Panc1 (cell line): Measurements from ENCODE around the gene GFRA1. TPM values are rescaled to one million over a fixed set of nuclear protein-coding genes. Genes with fewer than 3 reads are reported as not detected.

Source experiments
- ATAC-seq: fragments of 200-7000 bp; cut with Tn5 transposase; 2 replicates; pipeline ENCODE4 v1.9.1; 2020; ENCODE audit warnings: mild to moderate bottlenecking, moderate library complexity
- BruUV-seq: library from RNA; stranded (reverse); fragments of 400-500 nt; replicated peaks from 2 replicates; lab custom pipeline; 2021; lab: Mats Ljungman, UMichigan
- CTCF ChIA-PET: fragments of 300-600 bp; sonication (Branson Sonifier 250); formaldehyde crosslinking; loops from one replicate; lab custom pipeline; 2022; ENCODE audit warnings: antibody characterized with exemption; lab: Charles Lee
- POLR2A ChIA-PET: fragments of 300-600 bp; sonication (Branson Sonifier 250); formaldehyde crosslinking; loops from one replicate; lab custom pipeline; 2022; ENCODE audit warnings: antibody characterized with exemption; lab: Charles Lee
- DNase-seq: peaks from one replicate; pipeline ENCODE4 v3.0.0-alpha.2; 2010; ENCODE audit warnings: low read depth, low spot score
- H3K27ac ChIP-seq: 2 replicates; pipeline ENCODE4 v1.5.1; 2011; ENCODE audit warnings: mild to moderate bottlenecking, low read length, inconsistent platforms
- H3K27me3 ChIP-seq: fragments of 200-500 bp; sonication (Bioruptor generic); 2 replicates; pipeline ENCODE4 v1.6.0; 2014; ENCODE audit warnings: low read length, inconsistent platforms; ENCODE audit not compliant: control insufficient read depth, insufficient read depth
- H3K36me3 ChIP-seq: fragments of 200-500 bp; sonication (Bioruptor generic); 2 replicates; pipeline ENCODE4 v1.5.1; 2014; ENCODE audit warnings: inconsistent platforms, mild to moderate bottlenecking, low read length, moderate library complexity; ENCODE audit not compliant: control insufficient read depth, insufficient read depth
- H3K4me1 ChIP-seq: 2 replicates; pipeline ENCODE4 v1.5.1; 2011; ENCODE audit warnings: inconsistent platforms, mild to moderate bottlenecking, low read length, moderate library complexity; ENCODE audit not compliant: control insufficient read depth, insufficient read depth
- H3K4me3 ChIP-seq, 2 experiments: 2 replicates each; pipeline ENCODE4 v1.5.1; 2011 to 2012; ENCODE audit warnings: low read depth in 2 of 2, low read length in 2 of 2, mild to moderate bottlenecking in 2 of 2, inconsistent platforms in 1 of 2, moderate library complexity in 1 of 2
- H3K9me3 ChIP-seq: fragments of 200-500 bp; sonication (Bioruptor generic); 2 replicates; pipeline ENCODE4 v1.5.1; 2014; ENCODE audit warnings: low read depth, mild to moderate bottlenecking, inconsistent platforms, low read length, moderate library complexity; ENCODE audit not compliant: control insufficient read depth, insufficient read depth
- CTCF ChIP-seq: fragments of 450-650 bp; IDR thresholded peaks from 2 replicates; pipeline ENCODE4 v1.5.1; 2017; ENCODE audit warnings: mild to moderate bottlenecking
- POLR2AphosphoS5 ChIP-seq: IDR thresholded peaks from 2 replicates; pipeline ENCODE4 v1.6.1; 2012; ENCODE audit warnings: mild to moderate bottlenecking, low read depth, low read length, moderate library complexity
- SIN3A ChIP-seq: IDR thresholded peaks from 2 replicates; pipeline ENCODE4 v1.6.1; 2012; ENCODE audit warnings: low read depth, mild to moderate bottlenecking, low read length, moderate library complexity, borderline replicate concordance; ENCODE audit not compliant: insufficient read depth
- TCF7L2 ChIP-seq: IDR thresholded peaks from 2 replicates; pipeline ENCODE4 v1.6.1; 2011; ENCODE audit warnings: mild to moderate bottlenecking, low read depth, low read length, inconsistent platforms
- in situ Hi-C: cut with HindIII; loops from 2 replicates; pipeline ENCODE4 v1.10.0; 2016; ENCODE audit warnings: low sequenced_read_pairs, low pct_unique_long_range_greater_than_20kb
- intact Hi-C: fragments of 100-400 bp; cut with micrococcal nuclease; formaldehyde crosslinking; loops from one replicate; pipeline ENCODE4 v1.10.0; 2022; ENCODE audit not compliant: unreplicated experiment
- total RNA-seq: library from RNA; stranded (reverse); gene quantifications from one replicate; pipeline ENCODE4 v1.2.1, GENCODE V29; 2021; ENCODE audit not compliant: unreplicated experiment
- TF ChIP-seq, protein P1 (sequence below), 2 experiments: IDR thresholded peaks; 2 replicates each; pipeline ENCODE4 v1.6.1; 2011 to 2012; ENCODE audit warnings: low read depth in 2 of 2, control low read depth in 1 of 2, low read length in 1 of 2, mild to moderate bottlenecking in 1 of 2, moderate library complexity in 1 of 2; ENCODE audit not compliant: insufficient read depth in 1 of 2

Gene GFRA1
- total RNA-seq, 1 experiment from 2014 or later, result 0.10 TPM

DNA sequence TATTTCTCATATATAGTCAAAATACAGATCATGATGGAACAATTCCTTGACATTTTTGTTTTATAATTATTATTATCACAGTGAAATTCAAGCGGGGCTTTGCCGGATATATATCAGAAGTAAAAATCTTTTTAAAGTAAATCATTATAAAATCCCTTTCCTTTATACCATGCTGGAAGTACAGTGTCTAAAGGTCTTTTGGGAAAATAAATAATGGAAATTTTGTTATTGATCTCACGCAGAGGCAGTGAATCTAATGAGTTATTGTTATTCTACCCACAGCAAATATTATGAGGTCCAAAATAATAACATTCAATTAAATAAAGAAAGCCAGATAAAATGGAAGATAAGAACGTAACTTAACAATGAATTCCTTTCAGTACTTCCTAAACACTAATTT lies 33.8 kb downstream of the GFRA1 start:
- H3K9me3 ChIP-seq, result no peaks in the 10 kb centered on the region
- intact Hi-C loops (no loop called here), in situ Hi-C loops (no loop called here)
- POLR2A ChIA-PET, result no interaction called here
- no peaks in the 10 kb centered on the region for H3K36me3 ChIP-seq
- no peaks in the 10 kb centered on the region for H3K4me1 ChIP-seq
- peaks cover 3% of the 10 kb centered on the region; the same call in 1 of the 2 replicates for H3K27me3 ChIP-seq
- DNase-seq (no peak), ATAC-seq (no peak)
- no peak overlapping the region for H3K4me3 ChIP-seq
- no TSS peak for BruUV-seq
- no peak overlapping the region for H3K27ac ChIP-seq
- CTCF ChIA-PET, result no interaction called here
- TF ChIP-seq CTCF, result no peak
- TF ChIP-seq SIN3A, result no peak
- no peak for TF ChIP-seq POLR2AphosphoS5
- TF ChIP-seq TCF7L2, result no peak
- TF ChIP-seq, protein P1, sequence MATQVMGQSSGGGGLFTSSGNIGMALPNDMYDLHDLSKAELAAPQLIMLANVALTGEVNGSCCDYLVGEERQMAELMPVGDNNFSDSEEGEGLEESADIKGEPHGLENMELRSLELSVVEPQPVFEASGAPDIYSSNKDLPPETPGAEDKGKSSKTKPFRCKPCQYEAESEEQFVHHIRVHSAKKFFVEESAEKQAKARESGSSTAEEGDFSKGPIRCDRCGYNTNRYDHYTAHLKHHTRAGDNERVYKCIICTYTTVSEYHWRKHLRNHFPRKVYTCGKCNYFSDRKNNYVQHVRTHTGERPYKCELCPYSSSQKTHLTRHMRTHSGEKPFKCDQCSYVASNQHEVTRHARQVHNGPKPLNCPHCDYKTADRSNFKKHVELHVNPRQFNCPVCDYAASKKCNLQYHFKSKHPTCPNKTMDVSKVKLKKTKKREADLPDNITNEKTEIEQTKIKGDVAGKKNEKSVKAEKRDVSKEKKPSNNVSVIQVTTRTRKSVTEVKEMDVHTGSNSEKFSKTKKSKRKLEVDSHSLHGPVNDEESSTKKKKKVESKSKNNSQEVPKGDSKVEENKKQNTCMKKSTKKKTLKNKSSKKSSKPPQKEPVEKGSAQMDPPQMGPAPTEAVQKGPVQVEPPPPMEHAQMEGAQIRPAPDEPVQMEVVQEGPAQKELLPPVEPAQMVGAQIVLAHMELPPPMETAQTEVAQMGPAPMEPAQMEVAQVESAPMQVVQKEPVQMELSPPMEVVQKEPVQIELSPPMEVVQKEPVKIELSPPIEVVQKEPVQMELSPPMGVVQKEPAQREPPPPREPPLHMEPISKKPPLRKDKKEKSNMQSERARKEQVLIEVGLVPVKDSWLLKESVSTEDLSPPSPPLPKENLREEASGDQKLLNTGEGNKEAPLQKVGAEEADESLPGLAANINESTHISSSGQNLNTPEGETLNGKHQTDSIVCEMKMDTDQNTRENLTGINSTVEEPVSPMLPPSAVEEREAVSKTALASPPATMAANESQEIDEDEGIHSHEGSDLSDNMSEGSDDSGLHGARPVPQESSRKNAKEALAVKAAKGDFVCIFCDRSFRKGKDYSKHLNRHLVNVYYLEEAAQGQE (IDR thresholded peaks at IDR 0.05; ENCODE audit: insufficient read depth in 1 of 2, low read depth in 2 of 2, low read length in 1 of 2), result no peak

DNA sequence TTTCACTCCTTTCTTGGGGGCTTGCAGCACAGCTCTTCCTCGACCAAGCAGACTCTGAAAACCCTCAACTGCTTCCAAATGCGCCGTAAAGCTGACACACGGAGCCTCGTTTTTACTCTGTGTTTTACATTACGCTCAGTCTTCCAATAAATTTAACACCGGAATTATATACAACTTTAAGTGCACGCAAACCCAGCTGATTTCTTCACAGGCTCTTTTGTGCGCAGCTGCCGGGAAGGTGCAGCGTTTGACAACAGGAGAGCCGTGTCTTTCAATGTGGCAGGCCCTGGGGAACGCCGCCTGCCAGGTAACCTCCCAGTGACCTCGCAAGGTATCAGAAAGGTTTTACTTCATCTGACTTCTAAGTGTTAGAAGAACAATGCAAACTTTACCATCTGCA lies 35.0 kb downstream of the GFRA1 start:
- POLR2A ChIA-PET, result interaction anchor here (0.6 kb wide), 1 partner anchor 36 kb away, joined by 7 read pairs; no protein-coding TSS in a partner anchor
- DNase-seq (no peak), ATAC-seq (no peak)
- Histone ChIP-seq H3K27me3 (peaks cover 3% of the 10 kb centered on the region; the same call in 1 of the 2 replicates), H3K27ac (no peak overlapping the region), H3K4me3 (no peak overlapping the region), H3K9me3 (no peaks in the 10 kb centered on the region), H3K36me3 (no peaks in the 10 kb centered on the region), H3K4me1 (no peaks in the 10 kb centered on the region)
- no TSS peak for BruUV-seq
- CTCF ChIA-PET, result no interaction called here
- TF ChIP-seq TCF7L2 (no peak), POLR2AphosphoS5 (no peak), SIN3A (no peak), CTCF (no peak)
- TF ChIP-seq, protein P1 (IDR thresholded peaks at IDR 0.05; ENCODE audit: insufficient read depth in 1 of 2, low read depth in 2 of 2, low read length in 1 of 2), result no peak
- in situ Hi-C loops, result no loop called here
- intact Hi-C loops, result no loop called here
